ENCODE data around the gene NOTCH2.
"Not testable (repeated sequence)": the region's sequence is repeated elsewhere in the genome, so short reads cannot be mapped to it uniquely, and the experiment has no call there.

The NOTCH2 gene

DNA sequence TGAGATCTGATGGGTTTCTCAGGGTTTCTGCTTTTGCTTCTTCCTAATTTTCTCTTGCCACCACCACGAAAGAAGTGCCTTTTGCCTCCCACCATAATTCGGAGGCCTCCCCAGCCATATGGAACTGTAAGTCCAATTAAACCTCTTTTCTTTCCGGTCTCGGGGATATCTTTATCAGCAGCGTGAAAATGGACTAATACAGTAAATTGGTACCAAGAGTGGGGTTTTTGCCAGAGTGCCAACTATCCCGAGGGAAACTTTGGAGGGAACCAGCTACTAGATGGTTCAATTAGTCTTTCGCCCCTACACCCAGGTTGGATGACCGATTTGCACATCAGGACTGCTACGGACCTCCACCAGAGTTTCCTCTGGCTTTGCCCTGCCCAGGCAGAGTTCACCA is 68.4 kb downstream of the NOTCH2 start:
- H3K4me2 ChIP-seq (ENCODE audit: low read length); H3K18ac ChIP-seq (ENCODE audit: low read length); H3K27ac ChIP-seq (ENCODE audit: low read depth, low read length); H3K9ac ChIP-seq (ENCODE audit: low read length); H3K79me2 ChIP-seq (ENCODE audit: control insufficient read depth, insufficient read depth, low read length); H3K79me1 ChIP-seq (ENCODE audit: low read length); DNase-seq; H3K4me3 ChIP-seq (ENCODE audit: low read length); H2BK15ac ChIP-seq (replicated peaks; ENCODE audit: low read depth); H2BK120ac ChIP-seq (ENCODE audit: low read depth, low read length); H3K36me3 ChIP-seq (ENCODE audit: control insufficient read depth, insufficient read depth, low read length); H3K4ac ChIP-seq (ENCODE audit: low read depth, low read length); H3K56ac ChIP-seq (ENCODE audit: low read length); H2BK5ac ChIP-seq (ENCODE audit: low read length); H3K23ac ChIP-seq (ENCODE audit: low read length); H4K5ac ChIP-seq (ENCODE audit: low read length); H2AK5ac ChIP-seq (ENCODE audit: low read length); H3K27me3 ChIP-seq (ENCODE audit: insufficient read depth, low read length, poor library complexity); H4K8ac ChIP-seq (ENCODE audit: low read depth, low read length); H3K4me1 ChIP-seq (ENCODE audit: control insufficient read depth, low read depth, low read length): not testable (repeated sequence)
- no CpG with 5 or more reads among the region's 9 CpGs for WGBS (ENCODE audit: extremely low coverage, insufficient coverage, low lambda C conversion rate)

DNA sequence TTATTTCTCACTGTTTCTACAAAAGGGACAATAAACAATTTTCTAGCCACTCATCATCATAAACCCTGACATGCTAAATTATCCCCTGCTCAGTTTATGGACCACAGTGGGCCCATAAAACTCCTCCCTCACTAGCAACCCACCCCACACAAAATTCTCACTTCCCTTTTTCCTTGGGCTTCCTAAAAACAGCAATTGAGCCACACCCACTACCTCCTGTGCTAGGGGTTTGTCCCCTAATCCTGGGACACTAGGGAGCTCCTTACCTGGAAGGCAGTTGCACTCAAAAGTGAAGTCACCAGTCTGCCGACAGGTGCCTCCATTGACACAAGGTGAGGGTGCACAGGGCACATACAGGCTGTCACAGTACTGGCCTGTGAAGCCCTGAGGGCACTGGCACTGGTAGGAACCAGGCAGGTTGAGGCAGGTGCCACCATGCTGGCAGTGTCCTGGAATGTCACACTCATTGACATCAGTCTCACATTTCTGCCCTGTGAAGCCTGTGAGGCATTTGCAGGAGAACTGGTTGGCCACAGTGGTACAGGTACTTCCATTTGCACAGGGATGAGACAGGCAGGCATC is 72.6 kb downstream of the NOTCH2 start:
- H3K4me2 ChIP-seq (ENCODE audit: low read length); H2BK5ac ChIP-seq (ENCODE audit: low read length); H3K36me3 ChIP-seq (ENCODE audit: control insufficient read depth, insufficient read depth, low read length); H2BK120ac ChIP-seq (ENCODE audit: low read depth, low read length); H2AK5ac ChIP-seq (ENCODE audit: low read length); H3K4ac ChIP-seq (ENCODE audit: low read depth, low read length); H2BK15ac ChIP-seq (replicated peaks; ENCODE audit: low read depth); DNase-seq; H3K9ac ChIP-seq (ENCODE audit: low read length); H3K56ac ChIP-seq (ENCODE audit: low read length); H3K23ac ChIP-seq (ENCODE audit: low read length); H3K27ac ChIP-seq (ENCODE audit: low read depth, low read length); H3K27me3 ChIP-seq (ENCODE audit: insufficient read depth, low read length, poor library complexity); H3K79me1 ChIP-seq (ENCODE audit: low read length); H3K18ac ChIP-seq (ENCODE audit: low read length); H4K8ac ChIP-seq (ENCODE audit: low read depth, low read length); H4K5ac ChIP-seq (ENCODE audit: low read length); H3K4me3 ChIP-seq (ENCODE audit: low read length); H3K4me1 ChIP-seq (ENCODE audit: control insufficient read depth, low read depth, low read length); H3K79me2 ChIP-seq (ENCODE audit: control insufficient read depth, insufficient read depth, low read length): not testable (repeated sequence)
- no CpG with 5 or more reads among the region's 1 CpG for WGBS (ENCODE audit: extremely low coverage, insufficient coverage, low lambda C conversion rate)

DNA sequence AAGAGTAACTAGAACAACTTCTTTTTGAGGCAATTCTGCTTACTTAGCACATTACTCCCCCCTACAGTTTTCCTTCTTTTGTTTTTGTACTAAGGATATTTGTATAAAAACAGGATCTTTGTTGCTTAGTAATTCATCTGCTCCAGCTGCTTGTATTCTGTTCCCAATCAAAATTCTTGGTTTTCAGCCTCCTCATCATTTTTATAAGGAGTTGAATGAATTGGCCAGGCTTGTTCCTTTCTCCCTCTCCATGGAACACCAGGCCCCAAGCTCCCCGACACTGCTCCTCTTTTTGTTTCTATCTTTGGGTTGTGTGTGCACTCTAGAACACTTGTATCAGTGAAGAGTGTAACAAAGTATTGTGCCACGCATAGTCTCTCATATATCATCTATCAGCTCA is 73.5 kb downstream of the NOTCH2 start:
- no CpG with 5 or more reads among the region's 2 CpGs for WGBS (ENCODE audit: extremely low coverage, insufficient coverage, low lambda C conversion rate)

DNA sequence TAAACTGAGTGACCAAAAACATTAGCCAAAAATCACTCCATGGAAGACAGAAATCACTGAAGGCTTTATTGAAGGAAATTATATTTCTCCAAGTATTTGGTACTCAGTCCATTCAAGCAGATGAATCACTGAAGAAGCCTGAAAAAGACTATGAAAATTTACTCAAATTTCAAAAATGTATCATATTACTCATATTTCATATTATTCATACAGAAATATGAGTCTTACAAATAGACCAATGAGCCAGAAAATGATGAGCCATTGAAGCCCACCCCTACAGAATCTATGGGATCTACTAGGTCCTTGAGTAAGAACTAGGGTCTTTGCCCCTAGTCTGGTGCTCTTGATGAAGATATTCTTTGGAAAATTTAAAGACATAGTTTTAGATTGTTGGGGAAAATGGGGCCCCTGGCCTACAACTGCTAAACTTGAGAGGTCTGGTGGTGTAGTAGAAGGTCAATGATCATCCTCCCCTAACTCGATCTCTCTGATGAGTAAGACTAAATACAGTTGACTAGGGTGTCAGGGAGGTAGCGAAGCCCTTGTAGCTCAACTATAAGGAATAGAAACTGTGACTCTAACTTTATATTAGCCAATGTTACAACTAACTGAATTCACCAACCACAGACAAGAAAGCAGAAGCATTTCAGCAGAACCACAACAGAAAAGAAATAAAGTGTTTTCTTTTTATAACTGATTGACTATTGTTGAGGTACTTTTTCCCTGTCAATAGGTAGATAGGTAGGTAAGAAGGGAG is 81.0 kb downstream of the NOTCH2 start:
- Histone ChIP-seq H3K4me1 (ENCODE audit: control insufficient read depth, low read depth, low read length) (peaks cover 2% of the 10 kb centered on the region), H3K79me2 (ENCODE audit: control insufficient read depth, insufficient read depth, low read length) (no peaks in the 10 kb centered on the region), H4K8ac (ENCODE audit: low read depth, low read length) (no peak overlapping the region), H2AK5ac (ENCODE audit: low read length) (no peak overlapping the region), H3K4me3 (ENCODE audit: low read length) (no peak overlapping the region), H3K79me1 (ENCODE audit: low read length) (no peaks in the 10 kb centered on the region), H3K18ac (ENCODE audit: low read length) (no peak overlapping the region), H2BK5ac (ENCODE audit: low read length) (no peak overlapping the region), H2BK120ac (ENCODE audit: low read depth, low read length) (no peak overlapping the region), H3K9ac (ENCODE audit: low read length) (no peak overlapping the region), H3K4ac (ENCODE audit: low read depth, low read length) (no peak overlapping the region), H2BK15ac (replicated peaks; ENCODE audit: low read depth) (no peak overlapping the region), H3K27ac (ENCODE audit: low read depth, low read length) (no peak overlapping the region), H3K4me2 (ENCODE audit: low read length) (no peak overlapping the region), H3K36me3 (ENCODE audit: control insufficient read depth, insufficient read depth, low read length) (no peaks in the 10 kb centered on the region), H3K23ac (ENCODE audit: low read length) (no peak overlapping the region), H3K56ac (ENCODE audit: low read length) (no peak overlapping the region), H3K27me3 (ENCODE audit: insufficient read depth, low read length, poor library complexity) (no peaks in the 10 kb centered on the region), H4K5ac (ENCODE audit: low read length) (no peak overlapping the region)
- WGBS (ENCODE audit: extremely low coverage, insufficient coverage, low lambda C conversion rate) = no CpG with 5 or more reads among the region's 2 CpGs
- DNase-seq = no peak

More for the DNA sequence above, 73.5 kb downstream of the NOTCH2 start:
- not testable (repeated sequence) for H2BK120ac ChIP-seq (ENCODE audit: low read depth, low read length); H3K27me3 ChIP-seq (ENCODE audit: insufficient read depth, low read length, poor library complexity); H2AK5ac ChIP-seq (ENCODE audit: low read length); H2BK15ac ChIP-seq (replicated peaks; ENCODE audit: low read depth); H4K8ac ChIP-seq (ENCODE audit: low read depth, low read length); H3K9ac ChIP-seq (ENCODE audit: low read length); H3K23ac ChIP-seq (ENCODE audit: low read length); H3K79me2 ChIP-seq (ENCODE audit: control insufficient read depth, insufficient read depth, low read length); H3K4ac ChIP-seq (ENCODE audit: low read depth, low read length); H2BK5ac ChIP-seq (ENCODE audit: low read length); H3K4me1 ChIP-seq (ENCODE audit: control insufficient read depth, low read depth, low read length); H3K56ac ChIP-seq (ENCODE audit: low read length); H3K27ac ChIP-seq (ENCODE audit: low read depth, low read length); H3K79me1 ChIP-seq (ENCODE audit: low read length); H3K18ac ChIP-seq (ENCODE audit: low read length); H3K4me2 ChIP-seq (ENCODE audit: low read length); DNase-seq; H3K36me3 ChIP-seq (ENCODE audit: control insufficient read depth, insufficient read depth, low read length); H4K5ac ChIP-seq (ENCODE audit: low read length); H3K4me3 ChIP-seq (ENCODE audit: low read length)

DNA sequence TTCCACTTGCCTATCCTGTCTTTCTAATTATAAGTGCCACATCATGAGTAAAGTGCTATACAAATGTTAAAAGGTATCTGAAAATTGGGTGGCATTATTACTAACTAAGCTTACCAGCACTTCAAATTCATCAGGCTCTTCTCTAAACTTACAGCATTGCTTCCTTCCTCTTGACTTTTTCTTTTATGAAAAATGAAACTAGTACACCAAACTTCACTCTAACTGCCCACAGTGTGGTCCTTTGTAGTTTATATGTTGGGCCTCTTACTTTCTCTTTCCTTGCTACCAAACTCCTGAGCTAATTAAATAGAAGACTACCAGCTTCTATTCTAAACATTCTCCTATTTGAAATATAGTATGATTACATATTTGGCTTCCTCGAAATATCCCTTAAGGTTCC is 81.8 kb downstream of the NOTCH2 start:
- no peak overlapping the region for H4K8ac ChIP-seq (ENCODE audit: low read depth, low read length)
- DNase-seq = no peak
- no peaks in the 10 kb centered on the region for H3K36me3 ChIP-seq (ENCODE audit: control insufficient read depth, insufficient read depth, low read length)

More for the DNA sequence above, 81.8 kb downstream of the NOTCH2 start:
- Histone ChIP-seq H2BK15ac (replicated peaks; ENCODE audit: low read depth) (no peak overlapping the region), H3K4me3 (ENCODE audit: low read length) (no peak overlapping the region), H3K4me1 (ENCODE audit: control insufficient read depth, low read depth, low read length) (peaks cover 2% of the 10 kb centered on the region), H3K9ac (ENCODE audit: low read length) (no peak overlapping the region), H3K23ac (ENCODE audit: low read length) (no peak overlapping the region), H3K56ac (ENCODE audit: low read length) (no peak overlapping the region), H2BK120ac (ENCODE audit: low read depth, low read length) (no peak overlapping the region), H2AK5ac (ENCODE audit: low read length) (no peak overlapping the region), H3K4me2 (ENCODE audit: low read length) (no peak overlapping the region), H3K27me3 (ENCODE audit: insufficient read depth, low read length, poor library complexity) (no peaks in the 10 kb centered on the region), H3K18ac (ENCODE audit: low read length) (no peak overlapping the region), H4K5ac (ENCODE audit: low read length) (no peak overlapping the region), H2BK5ac (ENCODE audit: low read length) (no peak overlapping the region), H3K79me2 (ENCODE audit: control insufficient read depth, insufficient read depth, low read length) (no peaks in the 10 kb centered on the region), H3K4ac (ENCODE audit: low read depth, low read length) (no peak overlapping the region), H3K79me1 (ENCODE audit: low read length) (no peaks in the 10 kb centered on the region), H3K27ac (ENCODE audit: low read depth, low read length) (no peak overlapping the region)
- no CpG with 5 or more reads among the region's 1 CpG for WGBS (ENCODE audit: extremely low coverage, insufficient coverage, low lambda C conversion rate)
